OCI-LY1 (cell line): Measurements from ENCODE around the gene TCHP.

Experiments
- EZH2 ChIP-seq: fragments of 200-600 bp; sonication (generic), shearing (Covaris generic); IDR thresholded peaks from 2 replicates; pipeline ENCODE4 v1.8.0; 2017; ENCODE audit warnings: borderline replicate concordance, mixed run types, mild to moderate bottlenecking, antibody characterized with exemption, low read length, moderate library complexity, mixed read lengths
- TF ChIP-seq, protein P1 (sequence below): fragments of 200-600 bp; sonication (generic), shearing (Covaris generic); IDR thresholded peaks from 2 replicates; pipeline ENCODE4 v1.5.1; 2017; ENCODE audit warnings: mild to moderate bottlenecking, antibody characterized with exemption, low read length, moderate library complexity, mixed read lengths

DNA sequence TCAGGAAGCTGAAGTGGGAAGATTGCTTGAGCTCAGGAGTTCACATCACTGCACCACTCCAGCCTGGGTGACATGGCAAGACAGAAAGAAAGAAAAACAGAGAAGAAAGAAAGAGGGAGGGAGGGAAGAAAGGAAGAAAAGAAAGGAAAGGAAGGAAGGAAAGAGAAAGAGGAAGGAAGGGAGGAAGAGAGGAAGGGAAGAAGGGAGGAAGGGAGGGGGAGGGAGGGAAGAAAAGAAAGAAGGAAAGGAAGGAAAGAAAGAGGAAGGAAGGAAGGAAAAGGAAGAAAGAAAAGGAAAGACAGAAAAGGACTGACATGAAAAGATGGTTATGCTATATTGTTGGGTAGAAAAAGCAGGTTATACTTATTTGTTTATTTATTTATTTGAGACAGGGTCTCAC lies 23.7 kb upstream of the TCHP start:
- TF ChIP-seq EZH2, result no peak
- TF ChIP-seq, protein P1, sequence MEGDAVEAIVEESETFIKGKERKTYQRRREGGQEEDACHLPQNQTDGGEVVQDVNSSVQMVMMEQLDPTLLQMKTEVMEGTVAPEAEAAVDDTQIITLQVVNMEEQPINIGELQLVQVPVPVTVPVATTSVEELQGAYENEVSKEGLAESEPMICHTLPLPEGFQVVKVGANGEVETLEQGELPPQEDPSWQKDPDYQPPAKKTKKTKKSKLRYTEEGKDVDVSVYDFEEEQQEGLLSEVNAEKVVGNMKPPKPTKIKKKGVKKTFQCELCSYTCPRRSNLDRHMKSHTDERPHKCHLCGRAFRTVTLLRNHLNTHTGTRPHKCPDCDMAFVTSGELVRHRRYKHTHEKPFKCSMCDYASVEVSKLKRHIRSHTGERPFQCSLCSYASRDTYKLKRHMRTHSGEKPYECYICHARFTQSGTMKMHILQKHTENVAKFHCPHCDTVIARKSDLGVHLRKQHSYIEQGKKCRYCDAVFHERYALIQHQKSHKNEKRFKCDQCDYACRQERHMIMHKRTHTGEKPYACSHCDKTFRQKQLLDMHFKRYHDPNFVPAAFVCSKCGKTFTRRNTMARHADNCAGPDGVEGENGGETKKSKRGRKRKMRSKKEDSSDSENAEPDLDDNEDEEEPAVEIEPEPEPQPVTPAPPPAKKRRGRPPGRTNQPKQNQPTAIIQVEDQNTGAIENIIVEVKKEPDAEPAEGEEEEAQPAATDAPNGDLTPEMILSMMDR, result no peak
